ENCODE results near the gene HDAC4. TPM values are rescaled to one million over a fixed set of nuclear protein-coding genes. Genes with fewer than 3 reads are reported as not detected.
A peak's percentile ranks its signal among the peaks of the same experiment; 100 is the strongest.

The HDAC4 gene
- total RNA-seq, 1 experiment from 2014 or later = 5.5 TPM

GRCh38 chr2:239033801-239034560 lies 366.8 kb downstream of the HDAC4 start:
- no peak for DNase-seq (ENCODE audit: low read depth)

- no peak for DNase-seq (ENCODE audit: low read depth)
These were observed 370.9 kb downstream of the HDAC4 start for GRCh38 chr2:239029958-239030357.

GRCh38 chr2:239028253-239028619 lies 372.6 kb downstream of the HDAC4 start:
- DNase-seq (ENCODE audit: low read depth) = no peak

- DNase-seq (ENCODE audit: low read depth) = no peak
These were observed 373.2 kb downstream of the HDAC4 start for GRCh38 chr2:239027391-239028252.

- DNase-seq (ENCODE audit: low read depth) = no peak
These were observed 374.0 kb downstream of the HDAC4 start for GRCh38 chr2:239026711-239027361.

- no peak for DNase-seq (ENCODE audit: low read depth)
These were observed 374.8 kb downstream of the HDAC4 start for GRCh38 chr2:239025951-239026461.

- peak; percentile 44 for DNase-seq (ENCODE audit: low read depth)
These were observed 375.6 kb downstream of the HDAC4 start for GRCh38 chr2:239025096-239025801.

GRCh38 chr2:239024226-239024625 lies 376.6 kb downstream of the HDAC4 start:
- no peak for DNase-seq (ENCODE audit: low read depth)

- no peak for DNase-seq (ENCODE audit: low read depth)
These were observed 378.2 kb downstream of the HDAC4 start for GRCh38 chr2:239022437-239023260.

GRCh38 chr2:239021651-239022436 lies 379.0 kb downstream of the HDAC4 start:
- DNase-seq (ENCODE audit: low read depth) = no peak

GRCh38 chr2:239021224-239021623 lies 379.6 kb downstream of the HDAC4 start:
- DNase-seq (ENCODE audit: low read depth) = no peak

- no peak for DNase-seq (ENCODE audit: low read depth)
These were observed 380.2 kb downstream of the HDAC4 start for GRCh38 chr2:239020541-239021041.

GRCh38 chr2:239019183-239019581 lies 381.6 kb downstream of the HDAC4 start:
- no peak for DNase-seq (ENCODE audit: low read depth)

- no peak for DNase-seq (ENCODE audit: low read depth)
These were observed 382.3 kb downstream of the HDAC4 start for GRCh38 chr2:239018271-239019182.

- no peak for DNase-seq (ENCODE audit: low read depth)
These were observed 383.2 kb downstream of the HDAC4 start for GRCh38 chr2:239017491-239018098.

- no peak for DNase-seq (ENCODE audit: low read depth)
These were observed 384.7 kb downstream of the HDAC4 start for GRCh38 chr2:239015901-239016675.

GRCh38 chr2:239015218-239015900 lies 385.5 kb downstream of the HDAC4 start:
- DNase-seq (ENCODE audit: low read depth) = no peak

All from Daoy (cell line).